OCI-LY3 (cell line): Measurements from ENCODE around the gene NFIB.

Experiments used
- H2AFZ ChIP-seq: fragments of 200-600, 300-600 bp; shearing (Covaris generic); 2 replicates; pipeline ENCODE4 v1.6.0; 2014; ENCODE audit warnings: antibody characterized with exemption, low read depth, low read length
- H3K27ac ChIP-seq: fragments of 200-600, 300-600 bp; sonication (generic); 2 replicates; pipeline ENCODE4 v1.5.1; 2014; ENCODE audit warnings: mild to moderate bottlenecking, low read length, moderate library complexity, mixed read lengths
- H3K27me3 ChIP-seq: fragments of 200-600, 300-600 bp; sonication (generic); 2 replicates; pipeline ENCODE4 v1.6.1; 2014; ENCODE audit warnings: low read depth, low read length, mixed read lengths
- H3K36me3 ChIP-seq: fragments of 200-600, 300-600 bp; sonication (generic); replicated peaks from 2 replicates; pipeline ENCODE3; 2014; ENCODE audit warnings: low read depth, low read length, mixed read lengths
- H3K4me1 ChIP-seq: fragments of 300-600, 200-600 bp; sonication (generic); 2 replicates; pipeline ENCODE4 v1.6.1; 2014; ENCODE audit warnings: low read length, mixed read lengths
- H3K4me2 ChIP-seq: fragments of 200-600, 300-600 bp; sonication (generic); 2 replicates; pipeline ENCODE4 v1.6.1; 2014; ENCODE audit warnings: low read length, mixed read lengths
- H3K4me3 ChIP-seq: fragments of 300-600, 200-600 bp; sonication (generic); 2 replicates; pipeline ENCODE4 v1.5.1; 2014; ENCODE audit warnings: antibody characterized with exemption, mild to moderate bottlenecking, low read length, moderate library complexity
- H3K79me2 ChIP-seq: fragments of 300-600, 200-600 bp; shearing (Covaris generic); 2 replicates; pipeline ENCODE4 v1.6.1; 2014; ENCODE audit warnings: mild to moderate bottlenecking, low read length, mixed read lengths
- H3K9ac ChIP-seq: fragments of 300-600, 200-600 bp; shearing (Covaris generic); 2 replicates; pipeline ENCODE4 v1.6.0; 2014; ENCODE audit warnings: mild to moderate bottlenecking, low read length, moderate library complexity
- H3K9me3 ChIP-seq: fragments of 200-600, 300-600 bp; shearing (Covaris generic); 2 replicates; pipeline ENCODE4 v1.6.1; 2014; ENCODE audit warnings: low read length, mixed read lengths; ENCODE audit not compliant: insufficient read depth
- H4K20me1 ChIP-seq: fragments of 200-600, 300-600 bp; sonication (generic); 2 replicates; pipeline ENCODE4 v1.6.1; 2016; ENCODE audit warnings: low read length, mixed read lengths; ENCODE audit not compliant: insufficient read depth
- CTCF ChIP-seq: fragments of 200-600, 300-600 bp; sonication (generic); IDR thresholded peaks from 2 replicates; pipeline ENCODE4 v1.5.1; 2014; ENCODE audit warnings: antibody characterized with exemption, low read length, low read depth
- EZH2phosphoT487 ChIP-seq: fragments of 200-600 bp; shearing (Covaris generic); IDR thresholded peaks from 2 replicates; pipeline ENCODE4 v1.6.1; 2018; ENCODE audit warnings: antibody characterized with exemption, mixed run types, low read depth

NFIB gene

GRCh38 chr9:14346811-14347405 is 33.0 kb upstream of the NFIB start:
- Histone ChIP-seq H3K9me3 (no peaks in the 10 kb centered on the region), H3K9ac (no peak overlapping the region), H3K4me1 (peaks cover 7% of the 10 kb centered on the region), H3K4me2 (no peak overlapping the region), H3K79me2 (no peaks in the 10 kb centered on the region), H3K27ac (no peak overlapping the region), H3K4me3 (no peak overlapping the region), H3K27me3 (peaks cover 25% of the 10 kb centered on the region), H2AFZ (no peak overlapping the region), H4K20me1 (no peaks in the 10 kb centered on the region), H3K36me3 (no peaks in the 10 kb centered on the region)
- no peak for TF ChIP-seq CTCF
- TF ChIP-seq EZH2phosphoT487 = no peak

- Histone ChIP-seq H3K4me3 (no peak overlapping the region), H3K4me2 (no peak overlapping the region), H3K9me3 (no peaks in the 10 kb centered on the region), H3K27ac (no peak overlapping the region), H4K20me1 (no peaks in the 10 kb centered on the region), H3K9ac (no peak overlapping the region), H3K4me1 (peaks cover 7% of the 10 kb centered on the region), H3K79me2 (no peaks in the 10 kb centered on the region), H2AFZ (no peak overlapping the region), H3K27me3 (peaks cover 25% of the 10 kb centered on the region), H3K36me3 (no peaks in the 10 kb centered on the region)
- no peak for TF ChIP-seq EZH2phosphoT487
- no peak for TF ChIP-seq CTCF
These were observed 32.4 kb upstream of the NFIB start for GRCh38 chr9:14346231-14346791.

- Histone ChIP-seq H3K27me3 (peaks cover 25% of the 10 kb centered on the region), H3K4me3 (no peak overlapping the region), H3K9me3 (no peaks in the 10 kb centered on the region), H4K20me1 (no peaks in the 10 kb centered on the region), H3K79me2 (no peaks in the 10 kb centered on the region), H2AFZ (no peak overlapping the region), H3K36me3 (no peaks in the 10 kb centered on the region), H3K27ac (no peak overlapping the region), H3K4me1 (peaks cover 7% of the 10 kb centered on the region), H3K9ac (no peak overlapping the region), H3K4me2 (no peak overlapping the region)
- TF ChIP-seq EZH2phosphoT487 = no peak
- no peak for TF ChIP-seq CTCF
These were observed 31.7 kb upstream of the NFIB start for GRCh38 chr9:14345354-14346230.

- Histone ChIP-seq H3K27me3 (peaks cover 32% of the 10 kb centered on the region), H3K79me2 (no peaks in the 10 kb centered on the region), H3K4me1 (peaks cover 7% of the 10 kb centered on the region), H3K4me2 (no peak overlapping the region), H3K4me3 (no peak overlapping the region), H2AFZ (no peak overlapping the region), H3K9ac (no peak overlapping the region), H3K9me3 (no peaks in the 10 kb centered on the region), H3K27ac (no peak overlapping the region), H4K20me1 (no peaks in the 10 kb centered on the region), H3K36me3 (no peaks in the 10 kb centered on the region)
- no peak for TF ChIP-seq EZH2phosphoT487
- TF ChIP-seq CTCF = no peak
These were observed 31.0 kb upstream of the NFIB start for GRCh38 chr9:14344941-14345353.
